GM12878 (cell line): Measurements from ENCODE around the gene LILRB4. TPM values are rescaled to one million over a fixed set of nuclear protein-coding genes. Genes with fewer than 3 reads are reported as not detected.

Source experiments
- ATAC-seq: fragments of 200-7000 bp; cut with Tn5 transposase; 3 replicates; pipeline ENCODE4 v1.9.1; 2020; ENCODE audit warnings: mild to moderate bottlenecking, moderate library complexity
- BruUV-seq: library from RNA; stranded (reverse); fragments of 400-500 nt; replicated peaks from 2 replicates; lab custom pipeline; 2021; lab: Mats Ljungman, UMichigan
- CTCF ChIA-PET: fragments of 300-600 bp; sonication (Branson Sonifier 250); formaldehyde crosslinking; extraction: SDS; loops from one replicate; lab custom pipeline; 2021; ENCODE audit warnings: inconsistent platforms; lab: Yijun Ruan, JAX
- POLR2A ChIA-PET: fragments of 350-600 bp; formaldehyde crosslinking; extraction: SDS; loops from one replicate; lab custom pipeline; 2021; ENCODE audit warnings: inconsistent platforms; lab: Charles Lee
- RAD21 ChIA-PET: fragments of 300-600 bp; sonication (Branson Sonifier 250); formaldehyde crosslinking; loops from one replicate; lab custom pipeline; 2023; ENCODE audit warnings: antibody characterized with exemption; ENCODE audit not compliant: unreplicated experiment; lab: Charles Lee
- SMC1A ChIA-PET: fragments of 300-600 bp; sonication (Branson Sonifier 250); formaldehyde crosslinking; loops from one replicate; lab custom pipeline; 2023; ENCODE audit not compliant: unreplicated experiment, uncharacterized antibody; lab: Charles Lee
- DNase-seq: peaks from one replicate; pipeline ENCODE4 v3.0.0-alpha.2; 2011; ENCODE audit warnings: low read depth, low spot score
- FAIRE-seq: peaks from 3 replicates; lab custom pipeline; 2011; peaks lifted over from hg19 to GRCh38; lab: Jason Lieb, UNC
- H2AFZ ChIP-seq: 2 replicates; pipeline ENCODE4 v1.6.0; 2011; ENCODE audit warnings: low read depth, low read length, control low read depth; ENCODE audit not compliant: control insufficient read depth
- H3K27ac ChIP-seq: 2 replicates; pipeline ENCODE4 v1.5.1; 2011; ENCODE audit warnings: control low read depth; ENCODE audit not compliant: control insufficient read depth, insufficient read depth
- H3K27me3 ChIP-seq, 2 experiments: replicated peaks in 1 of 2; 2 replicates each; pipeline versions ENCODE4 v1.6.0 to v1.6.1; 2011; ENCODE audit warnings: low read length in 1 of 2; ENCODE audit not compliant: control insufficient read depth in 2 of 2, insufficient read depth in 2 of 2
- H3K36me3 ChIP-seq, 2 experiments: 2 replicates each; pipeline ENCODE4 v1.5.1; 2011; ENCODE audit warnings: low read length in 1 of 2; ENCODE audit not compliant: control insufficient read depth in 2 of 2, insufficient read depth in 2 of 2
- H3K4me1 ChIP-seq: 2 replicates; pipeline ENCODE4 v1.6.1; 2011; ENCODE audit warnings: mild to moderate bottlenecking, low read length, moderate library complexity, mixed read lengths; ENCODE audit not compliant: control insufficient read depth, insufficient read depth
- H3K4me2 ChIP-seq: 2 replicates; pipeline ENCODE4 v1.6.0; 2011; ENCODE audit warnings: control low read depth; ENCODE audit not compliant: control insufficient read depth, insufficient read depth
- H3K4me3 ChIP-seq: fragments of 200-600 bp; sonication (generic); 2 replicates; pipeline ENCODE4 v1.5.1; 2016
- H3K79me2 ChIP-seq: 2 replicates; pipeline ENCODE4 v1.6.0; 2011; ENCODE audit warnings: low read length; ENCODE audit not compliant: control insufficient read depth, insufficient read depth
- H3K9ac ChIP-seq: 2 replicates; pipeline ENCODE4 v1.8.0; 2011; ENCODE audit warnings: low read length, control low read depth, mixed read lengths; ENCODE audit not compliant: control insufficient read depth, insufficient read depth
- H3K9me3 ChIP-seq: replicated peaks from 3 replicates; pipeline ENCODE4 v1.5.1; 2011; ENCODE audit warnings: mild to moderate bottlenecking, low read length; ENCODE audit not compliant: control insufficient read depth, insufficient read depth
- H4K20me1 ChIP-seq: 2 replicates; pipeline ENCODE4 v1.6.0; 2011; ENCODE audit not compliant: control insufficient read depth, insufficient read depth
- CHD4 ChIP-seq: fragments of 200-600 bp; sonication (generic); IDR thresholded peaks from 2 replicates; pipeline ENCODE4 v1.6.1; 2016; ENCODE audit warnings: mild to moderate bottlenecking
- HDAC6 ChIP-seq: fragments of 200-600 bp; sonication (generic); IDR thresholded peaks from one replicate; pipeline ENCODE4 v1.8.0; 2017; ENCODE audit warnings: antibody characterized with exemption; ENCODE audit not compliant: unreplicated experiment
- ZBTB4 ChIP-seq: fragments of 450-650 bp; formaldehyde crosslinking; IDR thresholded peaks from 2 replicates; pipeline ENCODE4 v1.4.0; 2022; ENCODE audit warnings: mild to moderate bottlenecking, moderate library complexity
- WGBS: methylation state at CpG from one replicate; pipeline ENCODE4 v1.1.6; 2016; ENCODE audit warnings: low lambda C conversion rate; ENCODE audit not compliant: insufficient replicate concordance, insufficient coverage; ENCODE audit errors: missing lambda C conversion rate; 5-methylcytosine and 5-hydroxymethylcytosine counted together
- in situ Hi-C: fragments of 300-500 bp; cut with MboI; formaldehyde crosslinking; loops from 9 replicates; pipeline ENCODE4 v1.14.3; 2018; ENCODE audit warnings: mixed read lengths
- intact Hi-C: fragments of 100-400 bp; cut with micrococcal nuclease; formaldehyde crosslinking; loops from one replicate; pipeline ENCODE4 v1.14.2; 2022; ENCODE audit not compliant: unreplicated experiment
- polyA plus RNA-seq, 11 experiments: library from polyadenylated mRNA; depleted of rRNA in 4 of 11; unstranded in 6 of 11; stranded (reverse) in 5 of 11; fragments of >200 nt; fragmentation: Nextera tagmentation in 4 of 11; fragmentation: Illumina TruSeq in 1 of 11; extraction: Ambion mirVana in 4 of 11; extraction: Trizol in 1 of 11; gene quantifications; 1 replicate in 1 of 11; 2 replicates in 10 of 11; pipeline versions ENCODE4 v1.2.1 to v1.2.3, GENCODE V29; 2011 to 2016; ENCODE audit warnings: inconsistent platforms in 2 of 11, missing spikeins in 2 of 11, low read depth in 1 of 11
- total RNA-seq, 4 experiments: library from RNA; depleted of rRNA in 3 of 4; stranded (reverse); fragments of >200 nt in 3 of 4; fragmentation: Illumina TruSeq in 1 of 4; extraction: Trizol in 1 of 4; gene quantifications; 2 replicates each; pipeline versions ENCODE4 v1.2.1 to v1.2.3, GENCODE V29; 2013 to 2021

LILRB4 gene
- total and polyA plus RNA-seq, 10 of the 15 experiments (the other 5 are each of a cell fraction or from before 2014, with no cell fraction given): 2.0 to 39.8 (median 16.0) TPM

- ChIA-PET CTCF (interaction anchor here (1.6 to 20.9 kb wide), 3 partner anchors 13 to 189 kb away, joined by 6 to 842 read pairs (median 236); partner anchors contain the start of gene LILRB4), RAD21 (interaction anchor here (0.6 to 9.8 kb wide), 2 partner anchors 15 to 67 kb away, joined by 3 to 189 read pairs; no protein-coding TSS in a partner anchor)
- ATAC-seq: no peak
Measured at GRCh38 chr19:54668353-54668752, 5.6 kb downstream of the LILRB4 start.

GRCh38 chr19:54670576-54671357, 8.0 kb downstream of the LILRB4 start:
- Histone ChIP-seq H3K27me3 (peaks cover 0 to 5% of the 10 kb centered on the region in 2 experiments; a peak in 2 of 4 replicates), H4K20me1 (no peaks in the 10 kb centered on the region), H2AFZ (no peak overlapping the region), H3K36me3 (no peaks in the 10 kb centered on the region), H3K9me3 (peaks cover 1% of the 10 kb centered on the region; the same call in 2 of the 3 replicates), H3K9ac (no peak overlapping the region), H3K4me1 (peaks cover 2% of the 10 kb centered on the region), H3K4me3 (no peak overlapping the region), H3K27ac (no peak overlapping the region), H3K79me2 (no peaks in the 10 kb centered on the region), H3K4me2 (no peak overlapping the region)
- no TSS peak for BruUV-seq
- ChIA-PET RAD21 (interaction anchor here (1.7 to 9.8 kb wide), 3 partner anchors 9 to 191 kb away, joined by 9 to 189 read pairs (median 43); partner anchors contain the start of gene LILRB4), SMC1A (interaction anchor here (1.0 to 9.6 kb wide), 4 partner anchors 11 to 190 kb away, joined by 4 to 268 read pairs (median 63); no protein-coding TSS in a partner anchor), POLR2A (interaction anchor here (4.8 kb wide), 1 partner anchor 17 kb away, joined by 27 read pairs; no protein-coding TSS in a partner anchor), CTCF (interaction anchor here (1.3 to 20.9 kb wide), 3 partner anchors 9 to 192 kb away, joined by 3 to 842 read pairs (median 236); partner anchors contain the start of gene LILRB4)
- intact Hi-C loops: no loop called here
- ATAC-seq: no peak
- no peak for TF ChIP-seq ZBTB4
- no peak for TF ChIP-seq CHD4
- in situ Hi-C loops: no loop called here
- 24% methylated on average over 3 of the region's 3 CpGs for WGBS
- DNase-seq: no peak
- no peak for FAIRE-seq

More at GRCh38 chr19:54668353-54668752, 5.6 kb downstream of the LILRB4 start:
- H3K9me3 ChIP-seq: peaks cover 1% of the 10 kb centered on the region; the same call in 2 of the 3 replicates
- intact Hi-C loops (no loop called here), in situ Hi-C loops (no loop called here)
- no peaks in the 10 kb centered on the region for H4K20me1 ChIP-seq
- SMC1A ChIA-PET: interaction anchor here (1.0 to 9.6 kb wide), 5 partner anchors 9 to 188 kb away, joined by 3 to 268 read pairs (median 4); no protein-coding TSS in a partner anchor
- BruUV-seq: no TSS peak
- WGBS: 0% methylated on average over 1 of the region's 1 CpG
- no peak overlapping the region for H2AFZ ChIP-seq
- no peak for TF ChIP-seq HDAC6
- TF ChIP-seq, all 136 proteins: peak for 0
- no peak overlapping the region for H3K4me2 ChIP-seq
- no peak overlapping the region for H3K27ac ChIP-seq
- FAIRE-seq (no peak), DNase-seq (no peak)
- no peaks in the 10 kb centered on the region for H3K79me2 ChIP-seq
- no peak overlapping the region for H3K9ac ChIP-seq
- peaks cover 7% of the 10 kb centered on the region for H3K4me1 ChIP-seq
- POLR2A ChIA-PET: no interaction called here
- H3K36me3 ChIP-seq: no peaks in the 10 kb centered on the region
- no peak overlapping the region for H3K4me3 ChIP-seq
- peaks cover 0 to 5% of the 10 kb centered on the region in 2 experiments; a peak in 2 of 4 replicates for H3K27me3 ChIP-seq
